HG02885 (cell line): Measurements from ENCODE around the gene SLC39A3.
"Not testable (repeated sequence)": the region's sequence is repeated elsewhere in the genome, so short reads cannot be mapped to it uniquely, and the experiment has no call there.

Experiments
- ATAC-seq: cut with Tn5 transposase; IDR thresholded peaks from one replicate; pipeline ENCODE4 v1.9.1; 2021; ENCODE audit warnings: mild to moderate bottlenecking; ENCODE audit not compliant: unreplicated experiment, poor library complexity

SLC39A3 gene

DNA sequence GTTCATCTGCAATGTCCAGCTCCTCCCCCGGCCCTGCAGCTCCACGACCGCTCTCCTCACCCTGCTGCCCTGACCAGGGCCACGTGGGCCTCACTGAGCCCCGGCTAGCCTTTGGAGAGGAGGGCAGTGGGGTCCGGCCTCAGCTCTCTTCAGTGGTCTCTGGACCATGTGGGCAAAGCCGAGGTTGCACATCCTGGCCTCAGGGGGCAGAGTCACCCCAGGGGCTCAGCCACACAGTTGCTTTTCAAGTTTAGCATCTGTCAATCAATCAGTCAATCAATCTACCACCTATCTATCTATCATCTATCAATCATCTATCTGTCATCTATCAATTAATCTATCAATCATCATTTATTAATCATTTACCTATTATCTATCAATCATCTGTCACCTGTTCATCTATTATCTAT, 15.7 kb downstream of the SLC39A3 start:
- ATAC-seq, result no peak

DNA sequence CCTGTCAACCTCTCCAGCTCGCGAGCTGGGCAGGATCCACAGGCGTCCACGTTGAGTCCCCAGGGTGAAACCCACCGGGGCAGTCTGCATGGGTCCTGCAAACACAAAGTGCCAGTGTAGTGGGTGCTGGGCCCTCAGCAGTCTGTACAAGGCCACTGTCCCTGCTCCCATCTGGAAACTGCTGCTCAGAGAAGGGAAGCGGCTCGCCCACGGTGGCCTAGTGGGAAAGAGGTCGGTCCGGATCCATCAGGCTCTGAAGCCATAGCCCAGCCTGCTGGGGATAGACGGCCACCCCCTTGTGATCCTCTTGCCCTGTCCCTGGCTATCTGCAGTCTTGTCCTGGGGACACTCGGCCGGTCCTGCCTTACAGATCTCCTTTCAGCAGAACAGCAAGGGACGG, 16.1 kb downstream of the SLC39A3 start:
- ATAC-seq, result no peak

DNA sequence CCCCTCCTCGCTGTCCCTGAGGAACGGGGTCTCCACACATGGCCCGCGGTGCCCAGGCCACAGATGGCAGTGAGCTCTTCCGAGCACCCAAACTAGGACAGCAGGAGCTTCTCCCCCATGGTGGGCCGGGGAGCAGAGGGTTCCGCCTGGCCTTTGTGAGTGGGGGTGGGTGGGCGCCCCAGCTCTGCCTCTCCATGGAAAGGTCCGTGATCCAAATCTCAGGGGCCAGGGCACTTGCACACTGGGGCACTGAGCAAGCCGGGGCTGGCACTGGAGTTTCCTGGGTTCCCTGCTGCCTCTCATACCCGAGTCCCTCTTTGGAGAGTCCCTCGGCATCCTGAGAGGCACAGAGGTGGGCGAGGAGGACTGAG, 16.5 kb downstream of the SLC39A3 start:
- ATAC-seq, result no peak

DNA sequence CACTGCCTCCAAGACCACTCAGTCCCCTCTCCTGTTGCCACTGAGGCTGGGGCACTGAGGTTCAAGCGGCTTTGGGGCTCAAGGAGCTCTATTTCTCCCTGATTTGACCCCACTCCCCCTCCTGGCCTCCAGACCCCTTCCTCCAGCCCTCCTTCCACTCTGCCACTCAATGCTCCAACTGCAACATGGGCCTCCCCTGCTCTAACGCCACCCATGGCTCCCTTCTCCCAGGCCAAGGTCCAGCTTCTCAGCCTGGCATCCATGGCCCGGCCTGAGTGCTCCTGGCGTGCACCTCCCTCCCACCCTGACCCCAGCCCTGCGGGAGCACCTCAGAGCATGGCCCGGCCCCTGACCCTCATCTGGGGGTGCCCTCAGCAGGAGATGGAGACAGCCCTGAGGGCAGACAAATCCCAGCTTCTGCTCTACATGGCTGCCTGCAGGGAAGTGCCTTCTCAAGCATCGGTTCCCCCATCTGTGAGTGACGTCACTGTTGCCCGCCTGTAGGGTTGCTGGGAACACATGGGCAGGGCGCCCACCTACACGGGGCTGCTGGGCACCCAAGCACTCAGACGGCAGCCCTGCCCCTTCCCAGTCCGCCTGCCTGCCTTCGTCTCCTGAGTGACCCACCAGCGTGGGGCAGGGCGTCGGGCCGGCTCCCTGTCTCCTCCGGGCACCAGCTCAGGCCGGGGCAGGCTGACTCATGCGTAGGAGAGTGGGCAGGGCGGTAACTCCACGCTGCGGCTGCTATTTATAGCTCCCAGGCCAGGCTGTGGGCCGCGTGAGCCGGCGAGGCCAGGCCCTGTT, 17.1 kb downstream of the SLC39A3 start:
- no peak for ATAC-seq

DNA sequence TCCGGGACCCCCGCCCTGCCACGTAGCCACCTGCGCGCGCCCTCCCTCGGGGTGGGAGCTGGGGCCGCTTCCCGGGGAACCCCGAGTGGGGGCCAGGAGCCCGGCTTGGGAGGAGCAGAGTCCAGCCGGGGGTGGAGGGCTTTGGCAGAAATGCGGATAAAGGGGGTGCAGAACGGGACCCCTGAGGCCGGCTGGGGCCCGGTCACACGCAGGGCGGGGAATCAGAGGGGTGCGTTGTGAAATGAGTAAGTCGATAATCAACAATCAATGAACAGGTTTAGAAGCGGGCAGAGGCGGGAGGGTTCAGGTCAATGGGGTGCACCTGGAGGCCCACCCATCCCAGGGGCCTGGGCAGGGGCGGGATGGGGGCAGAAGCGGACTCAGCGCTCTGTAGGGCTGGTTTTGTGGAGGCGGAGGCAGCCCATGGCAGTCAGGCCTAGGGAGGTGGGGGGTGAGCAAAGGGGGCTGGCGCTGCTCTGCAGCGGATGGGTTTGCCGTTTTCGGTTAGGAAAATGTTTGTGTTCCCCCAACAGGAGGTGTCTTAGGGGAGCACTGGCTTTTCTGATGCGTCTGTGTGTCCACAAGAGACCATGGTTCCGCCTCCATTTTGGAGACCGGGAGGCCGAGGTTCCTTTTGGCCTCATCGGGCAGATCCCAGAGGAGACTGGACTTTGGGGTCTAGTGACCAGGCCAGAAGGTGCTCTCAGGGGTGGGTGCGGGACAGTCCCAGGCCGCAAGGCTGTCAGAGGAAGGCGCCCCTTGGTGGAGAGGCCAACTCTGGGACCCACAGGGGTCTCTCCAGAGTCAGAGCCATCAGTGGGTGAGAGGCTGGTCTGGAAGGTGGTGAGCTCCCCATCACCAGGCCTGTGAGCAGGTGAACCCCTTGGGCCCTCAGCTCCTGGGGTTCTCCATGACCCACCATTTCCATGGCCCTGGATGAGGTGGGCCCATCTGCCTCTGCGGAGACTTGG, 18.0 kb downstream of the SLC39A3 start:
- no peak for ATAC-seq

DNA sequence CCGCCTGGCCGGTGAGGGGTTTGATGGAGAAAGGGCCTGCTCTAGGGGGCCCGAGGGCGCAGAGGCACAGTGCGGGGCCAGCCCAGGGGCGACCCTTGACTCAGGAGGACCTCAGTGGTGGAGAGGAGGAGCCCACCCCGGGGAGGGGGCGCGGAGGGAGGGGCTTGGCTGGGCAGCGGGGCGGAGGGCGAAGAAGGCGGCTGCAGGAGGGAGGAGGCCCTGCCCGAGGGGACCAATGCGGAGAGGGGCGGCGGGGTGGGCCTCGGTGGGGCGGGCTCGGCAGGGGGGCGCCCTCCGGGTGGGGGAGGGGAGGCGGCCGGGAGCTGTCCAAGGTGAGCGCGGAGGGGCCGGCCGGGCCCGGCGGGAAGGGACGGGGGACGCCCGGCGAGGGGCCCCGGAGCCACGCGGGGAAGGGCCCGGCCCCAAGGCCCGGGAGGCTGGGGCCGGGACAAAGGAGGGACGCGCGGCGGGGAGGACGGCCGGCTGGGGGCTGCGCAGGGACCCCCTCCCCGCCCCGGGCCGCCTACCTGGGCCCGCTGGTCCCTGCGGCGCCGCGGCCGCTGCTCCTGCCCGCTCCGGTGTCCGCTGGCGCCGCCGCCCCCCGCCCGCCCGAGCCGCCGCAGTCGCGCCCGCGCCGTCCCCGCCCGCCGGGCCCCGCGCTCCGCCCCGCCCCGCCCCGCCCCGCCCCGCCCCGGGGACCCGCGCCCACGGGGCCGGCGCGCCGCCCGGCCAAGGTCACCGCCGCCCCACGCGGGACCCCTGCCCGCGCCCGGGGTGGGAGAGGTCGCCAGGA, 18.8 kb downstream of the SLC39A3 start, which contains the start of gene DIRAS1:
TSS of gene DIRAS1 (minus strand) at position 596 of the 793 bp plus-strand sequence. CDS start 3,566 bp downstream, outside the sequence.
- no peak for ATAC-seq

DNA sequence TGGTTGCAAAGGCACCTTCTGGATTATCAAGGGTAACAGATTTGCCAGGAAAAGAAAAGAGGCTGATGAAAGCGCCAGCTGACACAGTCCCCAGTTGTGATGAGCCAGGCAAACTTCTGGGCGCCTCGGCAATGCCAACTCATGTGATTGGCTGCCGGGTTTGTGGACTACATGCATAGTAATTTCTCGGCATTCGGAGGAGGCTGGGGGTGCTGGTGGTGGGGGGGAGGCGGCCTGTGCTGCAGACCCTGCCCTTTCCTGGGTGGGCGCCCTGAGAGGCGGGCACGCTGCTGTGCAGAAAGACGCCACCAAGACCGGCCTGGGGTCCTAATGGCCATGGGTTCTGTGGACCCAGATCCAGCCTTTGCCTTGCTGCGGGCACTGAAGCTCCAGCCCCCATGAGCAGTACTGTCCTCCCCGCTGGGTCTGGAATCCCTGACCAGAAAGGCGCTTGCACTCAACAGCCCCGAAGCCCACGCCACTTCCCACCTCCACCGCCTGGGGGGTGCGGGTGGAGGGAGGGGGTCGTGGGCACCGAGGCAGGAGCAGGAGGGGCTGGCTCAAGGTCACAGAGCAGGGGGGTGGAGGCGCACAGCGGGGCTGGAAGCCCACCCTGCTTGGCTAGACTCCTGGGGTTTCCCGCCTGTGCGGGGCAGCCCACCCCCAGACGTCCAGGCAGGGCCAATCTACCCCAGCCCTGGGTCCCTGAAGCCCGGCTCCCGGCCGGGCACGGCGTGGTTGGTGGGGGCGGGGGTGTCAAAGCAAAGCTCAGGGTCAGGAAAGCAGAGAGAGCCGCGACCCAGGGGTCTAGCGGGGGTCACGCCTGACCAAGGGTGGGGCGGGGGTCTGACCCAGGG, 19.7 kb downstream of the SLC39A3 start:
- no peak for ATAC-seq

DNA sequence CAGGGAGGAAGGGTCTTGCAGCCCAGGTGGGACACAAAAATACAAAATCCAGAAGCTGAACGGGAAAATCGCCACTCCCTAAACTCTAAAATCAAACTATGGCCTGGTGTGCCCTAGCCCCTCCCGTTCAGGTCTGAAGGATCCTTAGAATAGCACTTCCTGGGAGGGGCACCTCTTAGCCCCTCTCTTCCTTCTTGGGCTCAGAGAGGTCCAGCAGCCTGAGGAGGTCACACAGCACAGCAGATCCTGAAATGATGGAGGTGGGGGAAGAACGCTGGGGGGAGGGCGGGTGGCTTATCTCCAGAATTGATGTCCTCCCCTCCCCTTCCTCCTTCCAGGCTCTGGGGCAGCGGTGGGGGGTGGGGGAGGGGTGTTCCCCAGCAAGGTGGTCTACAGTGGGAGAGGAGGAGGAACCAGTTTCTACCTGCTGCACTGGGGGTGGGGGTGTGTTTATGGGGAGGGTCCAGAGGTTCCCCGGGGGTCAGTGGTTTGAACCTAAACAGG, 20.5 kb downstream of the SLC39A3 start:
- no peak for ATAC-seq

DNA sequence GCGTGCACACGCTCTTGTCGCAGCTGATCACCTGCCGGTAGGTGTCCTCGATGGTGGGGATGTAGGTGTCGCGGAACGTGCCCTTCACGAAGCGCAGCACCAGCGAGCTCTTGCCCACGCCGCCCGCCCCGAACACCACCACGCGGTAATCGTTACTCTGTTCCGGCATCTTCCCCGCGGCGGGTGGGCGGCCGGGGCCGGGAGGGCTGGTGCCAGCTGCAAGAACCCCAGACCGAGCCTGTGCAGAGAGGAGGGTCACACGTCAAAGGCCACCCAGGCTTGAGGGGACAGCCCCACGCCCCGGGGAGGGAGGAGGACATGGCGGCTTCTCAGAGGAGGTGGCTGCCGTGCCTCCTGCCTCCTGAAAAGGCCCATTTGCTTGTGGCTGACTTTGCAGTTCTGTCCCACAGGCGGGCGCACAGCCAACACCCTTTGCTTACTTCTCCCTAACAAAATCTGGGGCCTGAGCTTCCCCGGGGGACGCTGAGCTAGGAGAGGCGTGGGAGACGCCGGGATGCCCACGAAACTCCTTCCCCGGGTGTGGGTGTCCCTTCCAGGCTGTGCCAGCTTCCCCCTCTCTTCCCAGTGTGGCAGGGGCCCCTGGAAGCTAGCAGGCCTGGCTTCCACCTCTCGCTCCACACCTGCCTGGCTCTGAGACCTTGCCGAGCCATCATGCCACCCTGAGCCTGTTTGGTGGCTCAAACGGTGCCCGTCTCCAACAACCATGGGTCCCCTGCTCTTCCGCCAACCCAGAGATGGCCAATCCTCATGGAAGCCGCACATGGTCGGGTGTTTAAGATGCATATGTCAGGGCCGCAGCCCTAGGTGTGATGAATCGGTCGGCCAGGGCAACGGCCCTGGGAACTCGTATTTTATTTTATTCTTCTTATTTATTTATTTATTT, 21.9 kb downstream of the SLC39A3 start:
- no peak for ATAC-seq

DNA sequence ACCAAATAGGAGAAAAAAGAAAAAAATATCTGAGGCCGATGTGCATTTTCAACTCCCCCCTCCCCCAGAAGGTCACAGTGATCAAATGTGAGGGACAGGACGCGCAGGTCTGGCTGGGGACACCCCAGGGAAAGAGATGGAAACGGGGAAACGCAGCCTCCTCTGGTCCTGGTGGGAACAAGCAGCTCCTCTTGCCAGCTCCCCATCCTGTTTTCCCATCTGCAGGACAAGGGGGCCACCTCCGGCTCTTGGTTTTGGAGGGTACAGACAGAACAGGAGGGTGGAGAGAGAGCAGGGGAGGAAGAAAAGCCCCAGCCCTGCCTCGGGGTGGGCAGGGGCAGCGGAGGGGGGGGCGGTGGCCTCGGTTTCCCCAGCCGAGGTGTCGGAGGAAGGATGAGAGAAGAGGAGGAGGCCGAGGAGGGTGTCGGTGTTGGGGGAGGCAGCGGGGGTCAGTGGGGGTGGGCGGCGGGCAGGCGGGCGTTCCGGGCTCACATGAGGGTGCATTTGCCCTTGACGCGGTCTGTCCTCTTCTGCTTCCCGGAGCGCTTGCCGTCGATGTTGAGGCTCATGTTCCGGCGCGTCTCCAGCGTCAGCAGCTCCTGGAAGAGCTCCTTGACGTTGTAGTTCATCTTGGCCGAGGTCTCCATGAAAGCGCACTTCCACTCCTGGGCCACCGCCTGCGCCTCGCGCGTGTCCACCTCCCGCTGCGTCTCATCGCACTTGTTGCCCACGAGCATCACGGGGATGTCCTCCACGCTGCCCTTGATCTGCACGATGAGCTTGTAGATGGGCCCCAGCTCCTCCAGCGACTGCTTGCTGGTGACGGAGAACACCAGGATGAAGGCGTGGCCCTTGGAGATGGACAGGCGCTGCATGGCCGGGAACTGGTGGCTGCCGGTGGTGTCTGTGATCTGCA, 22.8 kb downstream of the SLC39A3 start:
- ATAC-seq, result no peak

DNA sequence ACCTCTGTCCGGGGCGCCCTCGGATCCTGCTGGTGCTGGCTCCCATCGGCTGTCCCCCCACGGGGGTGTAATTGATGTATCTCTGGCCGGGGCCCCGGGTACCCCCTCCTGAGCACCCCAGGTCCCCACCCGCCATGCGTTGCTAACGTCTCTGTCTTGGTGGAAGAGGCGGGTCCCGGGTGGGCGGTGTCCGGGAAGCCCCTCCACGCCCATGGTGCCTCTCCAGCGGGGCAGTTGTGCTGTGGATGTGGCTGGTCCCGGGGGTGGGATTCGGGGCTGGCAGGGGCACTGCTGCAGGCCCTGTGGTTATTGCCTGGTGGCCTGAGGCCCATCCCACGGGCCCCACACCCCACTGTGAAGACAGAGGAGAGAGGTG, 23.6 kb downstream of the SLC39A3 start:
- no peak for ATAC-seq

DNA sequence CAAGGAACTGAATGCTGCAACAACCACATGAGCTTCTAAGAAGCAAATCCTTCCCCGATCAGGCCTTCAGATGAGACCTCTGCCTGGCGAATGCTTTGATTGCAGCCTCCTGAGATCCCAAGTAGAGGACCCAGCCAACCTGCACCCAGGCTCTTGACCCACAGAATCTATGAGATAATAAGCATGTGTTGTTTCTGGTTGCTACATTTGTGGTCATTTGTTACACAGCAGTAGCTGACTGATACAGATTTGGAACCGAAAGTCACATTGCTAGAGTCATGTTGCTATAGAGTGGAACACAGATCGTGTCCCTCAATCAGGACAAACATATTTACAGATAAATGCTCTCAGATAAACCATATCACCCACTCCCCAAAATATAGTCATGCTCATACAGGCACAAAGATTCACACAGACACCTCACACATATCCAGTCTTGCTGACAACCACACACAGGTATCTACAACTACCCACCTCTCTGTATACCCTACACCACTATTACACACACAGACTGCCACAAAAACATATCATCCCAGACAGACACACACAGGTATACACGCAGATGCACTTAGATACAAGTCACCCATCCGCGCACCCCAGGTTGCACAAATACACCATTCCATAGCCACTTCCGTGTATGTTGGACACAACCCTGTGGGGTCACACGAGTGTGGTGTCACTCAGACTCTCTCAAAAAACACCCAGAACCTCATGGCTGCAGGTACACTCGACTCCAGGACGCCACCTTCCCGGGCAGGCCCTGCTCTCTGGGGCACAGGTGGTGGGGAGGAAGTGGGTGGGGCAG, 24.1 kb downstream of the SLC39A3 start:
- no peak for ATAC-seq

DNA sequence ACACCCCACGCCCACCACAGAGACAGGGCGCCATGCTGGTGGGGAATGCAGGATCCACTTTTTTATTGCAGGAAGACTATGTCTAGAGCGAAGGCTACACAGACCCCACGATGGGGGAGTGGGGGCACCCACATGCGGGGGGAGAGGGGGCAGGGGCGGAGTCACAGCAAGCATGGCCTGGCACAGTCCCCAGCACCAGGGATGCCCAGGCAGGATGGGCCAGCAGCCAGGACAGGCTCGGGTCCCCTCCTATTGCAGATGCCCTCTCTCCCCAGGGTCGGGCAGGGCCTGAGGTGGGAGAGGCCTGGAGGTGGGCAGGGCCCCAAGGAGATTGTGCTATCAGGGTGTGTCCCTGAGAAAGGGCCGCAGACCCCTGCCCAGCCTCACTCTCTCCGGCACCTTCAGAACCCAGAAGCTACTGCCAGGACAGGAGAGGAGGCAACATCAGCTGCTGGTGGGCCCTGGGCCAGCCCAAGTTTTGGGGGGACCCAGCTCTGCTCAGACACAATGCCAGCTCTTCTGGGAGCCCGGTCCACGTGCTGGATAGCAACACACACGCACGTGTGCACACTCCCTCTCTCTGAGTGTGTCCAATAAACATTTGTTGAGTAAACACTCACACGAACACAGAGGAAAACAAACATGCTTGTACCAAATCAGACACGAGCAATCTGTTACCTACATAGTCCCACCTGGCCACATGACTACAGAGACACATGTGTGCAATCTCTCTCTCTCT, 25.1 kb downstream of the SLC39A3 start:
- ATAC-seq, result no peak

DNA sequence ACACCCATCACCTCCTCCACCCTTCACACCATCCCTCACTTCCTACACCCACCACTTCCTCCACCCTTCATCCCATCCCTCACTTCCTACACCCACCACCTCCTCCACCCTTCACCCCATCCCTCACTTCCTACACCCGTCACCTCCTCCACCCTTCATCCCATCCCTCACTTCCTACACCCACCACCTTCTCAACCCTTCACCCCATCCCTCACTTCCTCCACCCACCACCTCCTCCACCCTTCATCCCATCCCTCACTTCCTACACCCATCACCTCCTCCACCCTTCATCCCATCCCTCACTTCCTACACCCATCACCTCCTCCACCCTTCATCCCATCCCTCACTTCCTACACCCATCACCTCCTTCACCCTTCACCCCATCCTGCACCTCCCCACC, 25.7 kb downstream of the SLC39A3 start:
- not testable (repeated sequence) for ATAC-seq

DNA sequence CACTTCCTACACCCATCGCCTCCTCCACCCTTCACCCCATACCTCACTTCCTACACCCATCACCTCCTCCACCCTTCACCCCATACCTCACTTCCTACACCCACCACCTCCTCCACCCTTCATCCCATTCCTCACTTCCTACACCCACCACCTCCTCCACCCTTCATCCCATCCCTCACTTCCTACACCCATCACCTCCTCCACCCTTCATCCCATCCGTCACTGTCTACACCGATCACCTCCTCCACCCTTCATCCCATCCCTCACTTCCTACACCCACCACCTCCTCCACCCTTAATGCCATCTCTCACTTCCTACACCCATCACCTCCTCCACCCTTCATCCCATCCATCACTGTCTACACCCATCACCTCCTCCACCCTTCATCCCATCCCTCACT, 26.6 kb downstream of the SLC39A3 start:
- not testable (repeated sequence) for ATAC-seq

DNA sequence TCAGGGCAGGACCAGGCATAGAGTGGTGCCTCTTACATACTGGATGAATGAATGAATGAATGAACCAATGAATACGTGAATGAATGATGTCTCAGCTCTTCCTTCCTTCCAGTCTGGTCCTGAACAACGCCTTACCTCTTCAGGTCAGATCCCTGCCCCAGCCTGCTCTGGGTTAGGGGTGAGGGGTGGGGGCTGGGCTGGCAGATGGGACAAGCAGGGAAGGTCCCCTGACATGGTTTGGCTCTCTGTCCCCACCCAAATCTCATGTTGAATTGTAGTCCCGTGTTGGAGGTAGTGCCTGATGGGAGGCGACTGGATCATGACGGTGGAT, 28.0 kb downstream of the SLC39A3 start:
- no peak for ATAC-seq
